Nephron (organoid): ENCODE results near the gene PROS1.

ENCODE experiments used
- H3K27ac Mint-ChIP-seq, 3 experiments: 2 replicates each; pipeline ENCODE4 v1.8.0; 2020; ENCODE audit warnings: mixed read lengths in 3 of 3, mild to moderate bottlenecking in 2 of 3, moderate library complexity in 1 of 3
- H3K27me3 Mint-ChIP-seq: 2 replicates; pipeline ENCODE4 v1.8.0; 2021; ENCODE audit warnings: low read depth, mild to moderate bottlenecking, moderate library complexity, mixed read lengths
- H3K36me3 Mint-ChIP-seq: 2 replicates; pipeline ENCODE4 v1.8.0; 2020; ENCODE audit warnings: low read depth, mixed read lengths
- H3K4me1 Mint-ChIP-seq: 2 replicates; pipeline ENCODE4 v1.8.0; 2020; ENCODE audit warnings: mixed read lengths
- H3K4me3 Mint-ChIP-seq, 3 experiments: 2 replicates each; pipeline ENCODE4 v1.8.0; 2020; ENCODE audit warnings: mild to moderate bottlenecking in 3 of 3, mixed read lengths in 3 of 3, moderate library complexity in 2 of 3
- H3K9me3 Mint-ChIP-seq: 2 replicates; pipeline ENCODE4 v1.8.0; 2020; ENCODE audit warnings: mixed read lengths
- TF ChIP-seq, protein P1 (sequence below), 3 experiments: fragments of 200-600 bp; sonication (generic); IDR thresholded peaks; one replicate each; pipeline ENCODE4 v1.5.0; 2021; ENCODE audit warnings: antibody characterized with exemption in 3 of 3; ENCODE audit not compliant: unreplicated experiment in 3 of 3

The PROS1 gene

GRCh38 chr3:93988283-93988682 is 14.6 kb upstream of the PROS1 start:
- H3K27ac Mint-ChIP-seq = peak overlapping the region; percentile 56 to 84 (median 63)
- H3K4me3 Mint-ChIP-seq = peak overlapping the region in 1 of 3 experiments; percentile 39
- no peaks in the 10 kb centered on the region for H3K9me3 Mint-ChIP-seq
- peaks cover 13% of the 10 kb centered on the region for H3K4me1 Mint-ChIP-seq
- H3K36me3 Mint-ChIP-seq = no peaks in the 10 kb centered on the region
- no peaks in the 10 kb centered on the region for H3K27me3 Mint-ChIP-seq
- TF ChIP-seq, protein P1, sequence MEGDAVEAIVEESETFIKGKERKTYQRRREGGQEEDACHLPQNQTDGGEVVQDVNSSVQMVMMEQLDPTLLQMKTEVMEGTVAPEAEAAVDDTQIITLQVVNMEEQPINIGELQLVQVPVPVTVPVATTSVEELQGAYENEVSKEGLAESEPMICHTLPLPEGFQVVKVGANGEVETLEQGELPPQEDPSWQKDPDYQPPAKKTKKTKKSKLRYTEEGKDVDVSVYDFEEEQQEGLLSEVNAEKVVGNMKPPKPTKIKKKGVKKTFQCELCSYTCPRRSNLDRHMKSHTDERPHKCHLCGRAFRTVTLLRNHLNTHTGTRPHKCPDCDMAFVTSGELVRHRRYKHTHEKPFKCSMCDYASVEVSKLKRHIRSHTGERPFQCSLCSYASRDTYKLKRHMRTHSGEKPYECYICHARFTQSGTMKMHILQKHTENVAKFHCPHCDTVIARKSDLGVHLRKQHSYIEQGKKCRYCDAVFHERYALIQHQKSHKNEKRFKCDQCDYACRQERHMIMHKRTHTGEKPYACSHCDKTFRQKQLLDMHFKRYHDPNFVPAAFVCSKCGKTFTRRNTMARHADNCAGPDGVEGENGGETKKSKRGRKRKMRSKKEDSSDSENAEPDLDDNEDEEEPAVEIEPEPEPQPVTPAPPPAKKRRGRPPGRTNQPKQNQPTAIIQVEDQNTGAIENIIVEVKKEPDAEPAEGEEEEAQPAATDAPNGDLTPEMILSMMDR (IDR thresholded peaks at IDR 0.05; ENCODE audit: unreplicated experiment in 3 of 3) = no peak

DNA sequence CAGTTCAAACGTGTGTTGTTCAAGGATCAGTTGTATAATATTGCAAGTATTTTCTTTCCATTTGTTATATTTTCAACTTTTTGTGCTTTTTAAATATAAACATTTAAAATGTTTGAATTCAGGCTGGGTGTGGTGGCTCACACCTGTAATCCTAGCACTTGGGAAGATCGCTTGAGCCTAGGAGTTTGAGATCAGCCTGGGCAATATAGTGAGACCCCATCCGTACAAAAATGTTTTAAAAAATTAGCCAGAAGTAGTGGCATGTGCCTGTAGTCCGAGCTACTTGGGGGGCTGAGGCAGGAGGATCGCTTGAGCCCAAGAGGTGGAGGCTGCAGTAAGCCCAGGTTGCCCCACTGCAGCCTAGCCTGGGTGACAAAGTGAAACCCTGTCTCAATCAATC is 10.9 kb upstream of the PROS1 start:
- Mint-ChIP-seq H3K27ac (no peak overlapping the region), H3K4me3 (no peak overlapping the region), H3K36me3 (no peaks in the 10 kb centered on the region), H3K27me3 (no peaks in the 10 kb centered on the region), H3K4me1 (peaks cover 35% of the 10 kb centered on the region), H3K9me3 (no peaks in the 10 kb centered on the region)
- TF ChIP-seq, protein P1 (IDR thresholded peaks at IDR 0.05; ENCODE audit: unreplicated experiment in 3 of 3) = no peak

GRCh38 chr3:93983408-93983807 is 9.7 kb upstream of the PROS1 start:
- Mint-ChIP-seq H3K4me3 (no peak overlapping the region), H3K9me3 (no peaks in the 10 kb centered on the region), H3K27me3 (no peaks in the 10 kb centered on the region), H3K4me1 (peaks cover 33% of the 10 kb centered on the region), H3K36me3 (no peaks in the 10 kb centered on the region), H3K27ac (no peak overlapping the region)
- TF ChIP-seq, protein P1 (IDR thresholded peaks at IDR 0.05; ENCODE audit: unreplicated experiment in 3 of 3) = no peak

- Mint-ChIP-seq H3K9me3 (no peaks in the 10 kb centered on the region), H3K27ac (peak overlapping the region in 1 of 3 experiments; percentile 22), H3K27me3 (no peaks in the 10 kb centered on the region), H3K4me1 (peaks cover 26% of the 10 kb centered on the region), H3K36me3 (no peaks in the 10 kb centered on the region), H3K4me3 (peak overlapping the region; percentile 89 to 93 (median 89))
- TF ChIP-seq, protein P1 (IDR thresholded peaks at IDR 0.05; ENCODE audit: unreplicated experiment in 3 of 3) = no peak
Observed at GRCh38 chr3:93981649-93982048, 8.0 kb upstream of the PROS1 start.

- H3K4me1 Mint-ChIP-seq = peaks cover 26% of the 10 kb centered on the region
- H3K27ac Mint-ChIP-seq = peak within 1 kb of the TSS; percentile 47 to 87 (median 74)
- TF ChIP-seq, protein P1 (IDR thresholded peaks at IDR 0.05; ENCODE audit: unreplicated experiment in 3 of 3) = no peak
- H3K4me3 Mint-ChIP-seq = peak within 1 kb of the TSS; percentile 89 to 93 (median 89)
- H3K9me3 Mint-ChIP-seq = no peaks in the 10 kb centered on the region
- H3K36me3 Mint-ChIP-seq = no peaks in the 10 kb centered on the region
- no peaks in the 10 kb centered on the region for H3K27me3 Mint-ChIP-seq
Observed at GRCh38 chr3:93979850-93980676, 6.4 kb upstream of the PROS1 start, which contains the start of gene ARL13B. TSS of gene ARL13B (plus strand) at chr3:93980155. CDS start at chr3:93980424, 269 bp downstream.
